HepG2 (cell line): ENCODE results near the gene KIR3DL3. TPM values are rescaled to one million over a fixed set of nuclear protein-coding genes. Genes with fewer than 3 reads are reported as not detected.
"Not testable (repeated sequence)": the region's sequence is repeated elsewhere in the genome, so short reads cannot be mapped to it uniquely, and the experiment has no call there.

Experiments used
- ATAC-seq: fragments of 200-7000 bp; cut with Tn5 transposase; 3 replicates; pipeline ENCODE4 v1.9.1; 2020; ENCODE audit warnings: mild to moderate bottlenecking, moderate library complexity
- BruUV-seq: library from RNA; stranded (reverse); fragments of 400-500 nt; replicated peaks from 2 replicates; lab custom pipeline; 2021; lab: Mats Ljungman, UMichigan
- CTCF ChIA-PET: fragments of 300-600 bp; formaldehyde crosslinking; extraction: SDS; loops from one replicate; lab custom pipeline; 2021; ENCODE audit warnings: low total read pairs, inconsistent platforms, low intra/inter-chr PET ratio; lab: Yijun Ruan, JAX
- POLR2A ChIA-PET: fragments of 350-600 bp; sonication (Branson Sonifier 250); formaldehyde crosslinking; loops from one replicate; lab custom pipeline; 2020; ENCODE audit warnings: antibody characterized with exemption, inconsistent platforms; lab: Yijun Ruan, JAX
- DNase-seq: peaks from one replicate; pipeline ENCODE4 v3.0.0-alpha.2; 2015; ENCODE audit warnings: low spot score
- FAIRE-seq: peaks from 3 replicates; lab custom pipeline; 2011; peaks lifted over from hg19 to GRCh38; lab: Jason Lieb, UNC
- H2AFZ ChIP-seq: one replicate; pipeline ENCODE4 v1.6.1; 2011; ENCODE audit warnings: low read length, inconsistent platforms
- H3K27ac ChIP-seq: fragments of 300-600 bp; 3 replicates; pipeline ENCODE4 v1.8.0; 2011; ENCODE audit warnings: mixed run types, mild to moderate bottlenecking, mixed read lengths, low read length, inconsistent platforms; ENCODE audit not compliant: insufficient read depth; ENCODE audit errors: extremely low read length
- H3K27me3 ChIP-seq, 2 experiments: fragments of 200-600 bp in 1 of 2; 2 replicates in 1 of 2; 3 replicates in 1 of 2; pipeline versions ENCODE4 v1.6.0 to v1.8.0; 2011; ENCODE audit warnings: low read length in 2 of 2, mild to moderate bottlenecking in 2 of 2, moderate library complexity in 2 of 2, inconsistent platforms in 1 of 2; ENCODE audit not compliant: insufficient read depth in 2 of 2, control insufficient read depth in 1 of 2
- H3K36me3 ChIP-seq, 2 experiments: fragments of 200-600 bp in 1 of 2; replicated peaks in 1 of 2; 2 replicates in 1 of 2; 3 replicates in 1 of 2; pipeline versions ENCODE4 v1.5.1 to v1.8.0; 2011; ENCODE audit warnings: low read length in 2 of 2, inconsistent platforms in 1 of 2; ENCODE audit not compliant: insufficient read depth in 2 of 2, control insufficient read depth in 1 of 2
- H3K4me1 ChIP-seq: 2 replicates; pipeline ENCODE4 v1.5.1; 2012; ENCODE audit warnings: low read length, inconsistent platforms; ENCODE audit not compliant: insufficient read depth
- H3K4me2 ChIP-seq: 2 replicates; pipeline ENCODE4 v1.6.0; 2011; ENCODE audit warnings: low read depth, low read length, inconsistent platforms
- H3K4me3 ChIP-seq, 3 experiments: fragments of 200-600 bp in 1 of 3; sonication (generic), shearing (Covaris generic) in 1 of 3; replicated peaks in 1 of 3; 2 replicates each; pipeline ENCODE4 v1.5.1; 2011 to 2016; ENCODE audit warnings: low read length in 3 of 3, inconsistent platforms in 2 of 3, low read depth in 2 of 3, mild to moderate bottlenecking in 2 of 3, control low read depth in 1 of 3, mixed read lengths in 1 of 3; ENCODE audit not compliant: insufficient read depth in 1 of 3
- H3K79me2 ChIP-seq: one replicate; pipeline ENCODE4 v1.6.1; 2011; ENCODE audit warnings: low read length, inconsistent platforms; ENCODE audit not compliant: insufficient read depth
- H3K9ac ChIP-seq: 2 replicates; pipeline ENCODE4 v1.6.0; 2011; ENCODE audit warnings: mild to moderate bottlenecking, low read depth, low read length, inconsistent platforms; ENCODE audit not compliant: insufficient read depth
- H3K9me3 ChIP-seq: 2 replicates; pipeline ENCODE4 v1.5.1; 2012; ENCODE audit warnings: mild to moderate bottlenecking, low read length
- H4K20me1 ChIP-seq: 2 replicates; pipeline ENCODE4 v1.6.0; 2011; ENCODE audit warnings: inconsistent platforms, mild to moderate bottlenecking, low read length, moderate library complexity; ENCODE audit not compliant: insufficient read depth
- RAD21 ChIP-seq: fragments of 450-650 bp; formaldehyde crosslinking; IDR thresholded peaks from 2 replicates; pipeline ENCODE4 v1.5.0; 2020; ENCODE audit warnings: mild to moderate bottlenecking
- SMC3 ChIP-seq: IDR thresholded peaks from 2 replicates; pipeline ENCODE4 v1.6.1; 2011; ENCODE audit warnings: low read length, improper control_type of control experiment
- STAG1 ChIP-seq: sonication (generic); formaldehyde crosslinking; IDR thresholded peaks from 2 replicates; pipeline ENCODE4 v1.4.0; 2020; ENCODE audit warnings: missing genetic modification reagents
- ZNF350 ChIP-seq: sonication (generic); formaldehyde crosslinking; IDR thresholded peaks from 2 replicates; pipeline ENCODE4 v1.4.0; 2020; ENCODE audit warnings: mild to moderate bottlenecking, low read depth, missing genetic modification reagents, borderline replicate concordance
- WGBS: methylation state at CpG from one replicate; pipeline ENCODE4 v1.1.6; 2017; ENCODE audit warnings: low lambda C conversion rate; 5-methylcytosine and 5-hydroxymethylcytosine counted together
- in situ Hi-C: cut with HindIII; loops from 2 replicates; pipeline ENCODE4 v1.10.0; 2017; ENCODE audit warnings: low pct_unique_long_range_greater_than_20kb; ENCODE audit not compliant: extremely low pct_ligation_motif_present
- intact Hi-C: fragments of 100-400 bp; cut with micrococcal nuclease; formaldehyde crosslinking; loops from one replicate; pipeline ENCODE4 v1.10.0; 2022; ENCODE audit not compliant: unreplicated experiment
- polyA plus RNA-seq, 8 experiments: library from polyadenylated mRNA; depleted of rRNA in 3 of 8; stranded (reverse) in 7 of 8; unstranded in 1 of 8; fragments of >200 nt; fragmentation: Illumina TruSeq in 4 of 8; extraction: Trizol in 4 of 8; gene quantifications; 2 replicates each; pipeline versions ENCODE4 v1.2.1 to v1.2.3, GENCODE V29; 2011 to 2016; ENCODE audit warnings: low read depth in 4 of 8, missing spikeins in 1 of 8, mixed read lengths in 1 of 8; ENCODE audit not compliant: insufficient read depth in 1 of 8
- total RNA-seq, 5 experiments: library from RNA; depleted of rRNA; stranded (reverse); fragments of >200 nt; fragmentation: Illumina TruSeq; extraction: Trizol; gene quantifications; 2 replicates each; pipeline ENCODE4 v1.2.3, GENCODE V29; 2016; ENCODE audit warnings: low read depth in 1 of 5
- TF ChIP-seq, protein P1 (sequence below): sonication (generic); formaldehyde crosslinking; IDR thresholded peaks from 2 replicates; pipeline ENCODE4 v1.4.0; 2020; ENCODE audit warnings: missing genetic modification reagents
- TF ChIP-seq, protein P2 (sequence below): sonication (generic); formaldehyde crosslinking; IDR thresholded peaks from 2 replicates; pipeline ENCODE4 v1.4.0; 2020; ENCODE audit warnings: low read depth, missing genetic modification reagents
- TF ChIP-seq, protein P3 (sequence below): sonication (generic); formaldehyde crosslinking; IDR thresholded peaks from 2 replicates; pipeline ENCODE4 v1.5.0; 2020; ENCODE audit warnings: mild to moderate bottlenecking, missing genetic modification reagents, moderate library complexity

The KIR3DL3 gene
- total and polyA plus RNA-seq, 2 of the 13 experiments (the other 11 are each of a cell fraction or from before 2014, with no cell fraction given), result not detected

DNA sequence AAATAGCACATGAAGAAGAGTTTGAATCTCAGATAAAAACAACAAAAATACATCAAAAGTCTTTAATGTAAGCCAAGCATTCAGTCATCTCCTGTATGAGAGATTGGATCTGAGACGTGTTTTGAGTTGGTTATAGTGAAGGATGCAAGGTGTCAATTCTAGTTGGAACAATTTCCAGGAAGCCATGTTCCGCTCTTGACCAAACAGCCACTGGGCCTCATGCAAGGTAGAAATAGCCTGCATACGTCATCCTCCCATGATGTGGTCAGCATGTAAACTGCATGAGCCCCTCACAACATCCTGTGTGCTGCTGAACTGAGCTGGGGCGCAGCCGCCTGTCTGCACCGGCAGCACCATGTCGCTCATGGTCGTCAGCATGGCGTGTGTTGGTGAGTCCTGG lies at the start of gene KIR3DL3 (continued):
- TF ChIP-seq, protein P1, sequence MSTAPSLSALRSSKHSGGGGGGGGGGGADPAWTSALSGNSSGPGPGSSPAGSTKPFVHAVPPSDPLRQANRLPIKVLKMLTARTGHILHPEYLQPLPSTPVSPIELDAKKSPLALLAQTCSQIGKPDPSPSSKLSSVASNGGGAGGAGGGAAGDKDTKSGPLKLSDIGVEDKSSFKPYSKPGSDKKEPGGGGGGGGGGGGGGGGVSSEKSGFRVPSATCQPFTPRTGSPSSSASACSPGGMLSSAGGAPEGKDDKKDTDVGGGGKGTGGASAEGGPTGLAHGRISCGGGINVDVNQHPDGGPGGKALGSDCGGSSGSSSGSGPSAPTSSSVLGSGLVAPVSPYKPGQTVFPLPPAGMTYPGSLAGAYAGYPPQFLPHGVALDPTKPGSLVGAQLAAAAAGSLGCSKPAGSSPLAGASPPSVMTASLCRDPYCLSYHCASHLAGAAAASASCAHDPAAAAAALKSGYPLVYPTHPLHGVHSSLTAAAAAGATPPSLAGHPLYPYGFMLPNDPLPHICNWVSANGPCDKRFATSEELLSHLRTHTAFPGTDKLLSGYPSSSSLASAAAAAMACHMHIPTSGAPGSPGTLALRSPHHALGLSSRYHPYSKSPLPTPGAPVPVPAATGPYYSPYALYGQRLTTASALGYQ (CRISPR knock-in tag), result no peak
- no peak for TF ChIP-seq ZNF350 (CRISPR knock-in tag)
- TF ChIP-seq, protein P2, sequence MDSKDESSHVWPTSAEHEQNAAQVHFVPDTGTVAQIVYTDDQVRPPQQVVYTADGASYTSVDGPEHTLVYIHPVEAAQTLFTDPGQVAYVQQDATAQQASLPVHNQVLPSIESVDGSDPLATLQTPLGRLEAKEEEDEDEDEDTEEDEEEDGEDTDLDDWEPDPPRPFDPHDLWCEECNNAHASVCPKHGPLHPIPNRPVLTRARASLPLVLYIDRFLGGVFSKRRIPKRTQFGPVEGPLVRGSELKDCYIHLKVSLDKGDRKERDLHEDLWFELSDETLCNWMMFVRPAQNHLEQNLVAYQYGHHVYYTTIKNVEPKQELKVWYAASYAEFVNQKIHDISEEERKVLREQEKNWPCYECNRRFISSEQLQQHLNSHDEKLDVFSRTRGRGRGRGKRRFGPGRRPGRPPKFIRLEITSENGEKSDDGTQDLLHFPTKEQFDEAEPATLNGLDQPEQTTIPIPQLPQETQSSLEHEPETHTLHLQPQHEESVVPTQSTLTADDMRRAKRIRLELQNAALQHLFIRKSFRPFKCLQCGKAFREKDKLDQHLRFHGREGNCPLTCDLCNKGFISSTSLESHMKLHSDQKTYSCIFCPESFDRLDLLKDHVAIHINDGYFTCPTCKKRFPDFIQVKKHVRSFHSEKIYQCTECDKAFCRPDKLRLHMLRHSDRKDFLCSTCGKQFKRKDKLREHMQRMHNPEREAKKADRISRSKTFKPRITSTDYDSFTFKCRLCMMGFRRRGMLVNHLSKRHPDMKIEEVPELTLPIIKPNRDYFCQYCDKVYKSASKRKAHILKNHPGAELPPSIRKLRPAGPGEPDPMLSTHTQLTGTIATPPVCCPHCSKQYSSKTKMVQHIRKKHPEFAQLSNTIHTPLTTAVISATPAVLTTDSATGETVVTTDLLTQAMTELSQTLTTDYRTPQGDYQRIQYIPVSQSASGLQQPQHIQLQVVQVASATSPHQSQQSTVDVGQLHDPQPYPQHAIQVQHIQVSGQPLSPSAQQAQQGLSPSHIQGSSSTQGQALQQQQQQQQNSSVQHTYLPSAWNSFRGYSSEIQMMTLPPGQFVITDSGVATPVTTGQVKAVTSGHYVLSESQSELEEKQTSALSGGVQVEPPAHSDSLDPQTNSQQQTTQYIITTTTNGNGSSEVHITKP (CRISPR knock-in tag), result no peak

DNA sequence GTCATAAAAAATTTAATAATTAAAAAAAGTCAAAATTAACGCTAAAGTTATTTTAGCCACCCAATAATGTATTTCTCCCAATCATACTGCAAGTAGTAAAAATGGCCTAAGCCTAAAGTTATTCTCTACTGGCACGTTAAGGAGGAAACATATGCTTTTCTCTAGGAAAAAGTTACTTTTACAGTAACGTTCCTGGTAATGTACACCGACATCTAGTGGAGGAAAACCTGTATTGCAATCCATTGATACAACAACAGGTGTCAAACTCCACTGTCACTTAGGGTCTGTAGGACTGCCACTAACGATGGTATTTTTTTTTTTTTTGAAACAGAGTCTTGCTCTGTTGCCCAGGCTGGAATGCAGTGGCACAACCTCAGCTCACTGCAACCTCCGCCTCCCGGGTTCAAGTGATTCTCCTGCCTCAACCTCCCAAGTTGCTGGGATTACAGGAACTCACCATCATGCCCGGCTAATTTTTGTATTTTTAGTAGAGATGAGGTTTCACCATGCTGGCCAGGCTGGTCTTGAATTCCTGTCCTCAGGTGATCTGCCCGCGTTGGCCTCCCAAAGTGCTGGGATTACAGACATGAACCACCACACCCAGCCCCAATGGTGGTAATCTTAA lies 47.9 kb upstream of the KIR3DL3 start:
- H3K9me3 ChIP-seq, H3K4me2 ChIP-seq, H3K27me3 ChIP-seq, H3K4me1 ChIP-seq, H3K79me2 ChIP-seq, H3K36me3 ChIP-seq, BruUV-seq, ATAC-seq, H3K27ac ChIP-seq, H3K9ac ChIP-seq, H4K20me1 ChIP-seq, H2AFZ ChIP-seq, H3K4me3 ChIP-seq, POLR2A ChIA-PET: not testable (repeated sequence)
- DNase-seq, result peak; percentile 13
- in situ Hi-C loops (loop anchor here (10.0 kb wide), 1 partner anchor 202 kb away; the partner anchor contains the start of gene CDC42EP5), intact Hi-C loops (loop anchor here (2.0 kb wide), 1 partner anchor 198 kb away; no protein-coding TSS in a partner anchor)
- CTCF ChIA-PET, result interaction anchor here (0.7 to 1.9 kb wide), 3 partner anchors 23 to 198 kb away, joined by 4 to 10 read pairs (median 4); no protein-coding TSS in a partner anchor
- WGBS, result 3% methylated on average over 10 of the region's 10 CpGs
- TF ChIP-seq, protein P3, sequence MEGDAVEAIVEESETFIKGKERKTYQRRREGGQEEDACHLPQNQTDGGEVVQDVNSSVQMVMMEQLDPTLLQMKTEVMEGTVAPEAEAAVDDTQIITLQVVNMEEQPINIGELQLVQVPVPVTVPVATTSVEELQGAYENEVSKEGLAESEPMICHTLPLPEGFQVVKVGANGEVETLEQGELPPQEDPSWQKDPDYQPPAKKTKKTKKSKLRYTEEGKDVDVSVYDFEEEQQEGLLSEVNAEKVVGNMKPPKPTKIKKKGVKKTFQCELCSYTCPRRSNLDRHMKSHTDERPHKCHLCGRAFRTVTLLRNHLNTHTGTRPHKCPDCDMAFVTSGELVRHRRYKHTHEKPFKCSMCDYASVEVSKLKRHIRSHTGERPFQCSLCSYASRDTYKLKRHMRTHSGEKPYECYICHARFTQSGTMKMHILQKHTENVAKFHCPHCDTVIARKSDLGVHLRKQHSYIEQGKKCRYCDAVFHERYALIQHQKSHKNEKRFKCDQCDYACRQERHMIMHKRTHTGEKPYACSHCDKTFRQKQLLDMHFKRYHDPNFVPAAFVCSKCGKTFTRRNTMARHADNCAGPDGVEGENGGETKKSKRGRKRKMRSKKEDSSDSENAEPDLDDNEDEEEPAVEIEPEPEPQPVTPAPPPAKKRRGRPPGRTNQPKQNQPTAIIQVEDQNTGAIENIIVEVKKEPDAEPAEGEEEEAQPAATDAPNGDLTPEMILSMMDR (CRISPR knock-in tag), result peak; percentile 79
- peak; percentile 60 for TF ChIP-seq STAG1 (CRISPR knock-in tag)
- peak; percentile 55; the same call in 1 of the 2 replicates for TF ChIP-seq SMC3
- peak; percentile 20; the same call in 1 of the 2 replicates for TF ChIP-seq RAD21 (CRISPR knock-in tag)
- FAIRE-seq, result peak; percentile 84
